IMR-90 (cell line): ENCODE results near the gene SNRPB. TPM values are rescaled to one million over a fixed set of nuclear protein-coding genes. Genes with fewer than 3 reads are reported as not detected.

Source experiments
- ATAC-seq: fragments of 200-7000 bp; cut with Tn5 transposase; 2 replicates; pipeline ENCODE4 v1.9.1; 2020; ENCODE audit warnings: low read depth, mild to moderate bottlenecking, moderate library complexity
- BruUV-seq: library from RNA; stranded (reverse); fragments of 400-500 nt; replicated peaks from 2 replicates; lab custom pipeline; 2021; lab: Mats Ljungman, UMichigan
- CTCF ChIA-PET: fragments of 300-600 bp; formaldehyde crosslinking; extraction: SDS; loops from one replicate; lab custom pipeline; 2021; ENCODE audit warnings: antibody characterized with exemption; lab: Yijun Ruan, JAX
- POLR2A ChIA-PET: fragments of 300-600 bp; sonication (Branson Sonifier 250); formaldehyde crosslinking; loops from one replicate; lab custom pipeline; 2022; ENCODE audit warnings: antibody characterized with exemption; ENCODE audit not compliant: unreplicated experiment; lab: Charles Lee
- DNase-seq: peaks from one replicate; pipeline ENCODE4 v3.0.0; 2013
- H2AFZ ChIP-seq: replicated peaks from 2 replicates; pipeline ENCODE3; 2013; ENCODE audit warnings: low read length, mild to moderate bottlenecking; ENCODE audit not compliant: poor library complexity
- H2AK5ac ChIP-seq: 2 replicates; pipeline ENCODE4 v1.6.1; 2013; ENCODE audit warnings: low read depth, low read length, inconsistent platforms
- H2AK9ac ChIP-seq: replicated peaks from 2 replicates; pipeline ENCODE3; 2013; ENCODE audit warnings: mild to moderate bottlenecking, low read depth, low read length, moderate library complexity; ENCODE audit not compliant: poor library complexity
- H2BK120ac ChIP-seq: 2 replicates; pipeline ENCODE4 v1.6.1; 2013; ENCODE audit warnings: low read depth, low read length, inconsistent platforms
- H2BK15ac ChIP-seq: 3 replicates; pipeline ENCODE4 v1.6.1; 2013; ENCODE audit warnings: low read depth, low read length, inconsistent platforms
- H2BK20ac ChIP-seq: 2 replicates; pipeline ENCODE4 v1.6.1; 2013; ENCODE audit warnings: low read depth, mild to moderate bottlenecking, inconsistent platforms, low read length, moderate library complexity
- H2BK5ac ChIP-seq: 2 replicates; pipeline ENCODE4 v1.6.1; 2013; ENCODE audit warnings: mild to moderate bottlenecking, low read depth, low read length, inconsistent platforms; ENCODE audit not compliant: poor library complexity, severe bottlenecking
- H3K14ac ChIP-seq: replicated peaks from 2 replicates; pipeline ENCODE4 v1.6.1; 2013; ENCODE audit warnings: low read depth, low read length, inconsistent platforms
- H3K18ac ChIP-seq: 2 replicates; pipeline ENCODE4 v1.6.1; 2013; ENCODE audit warnings: low read depth, low read length, control low read depth
- H3K23ac ChIP-seq: 2 replicates; pipeline ENCODE4 v1.6.1; 2013; ENCODE audit warnings: low read depth, low read length, inconsistent platforms
- H3K27ac ChIP-seq: 2 replicates; pipeline ENCODE4 v1.5.1; 2013; ENCODE audit warnings: mild to moderate bottlenecking, control low read depth, low read length; ENCODE audit not compliant: insufficient read depth
- H3K27me3 ChIP-seq: 2 replicates; pipeline ENCODE4 v1.6.1; 2013; ENCODE audit warnings: low read length; ENCODE audit not compliant: control insufficient read depth, insufficient read depth
- H3K36me3 ChIP-seq: 2 replicates; pipeline ENCODE4 v1.6.1; 2013; ENCODE audit warnings: low read length, mixed read lengths; ENCODE audit not compliant: control insufficient read depth, insufficient read depth
- H3K4ac ChIP-seq: 2 replicates; pipeline ENCODE4 v1.6.1; 2013; ENCODE audit warnings: low read depth, low read length, inconsistent platforms
- H3K4me1 ChIP-seq: 2 replicates; pipeline ENCODE4 v1.6.1; 2013; ENCODE audit warnings: low read length, mixed read lengths; ENCODE audit not compliant: control insufficient read depth, insufficient read depth
- H3K4me2 ChIP-seq: 2 replicates; pipeline ENCODE4 v1.6.1; 2013; ENCODE audit warnings: low read depth, mild to moderate bottlenecking, control low read depth, low read length, moderate library complexity
- H3K4me3 ChIP-seq: 2 replicates; pipeline ENCODE4 v1.5.1; 2013; ENCODE audit warnings: low read depth, mild to moderate bottlenecking, control low read depth, low read length, moderate library complexity; ENCODE audit not compliant: insufficient read depth
- H3K56ac ChIP-seq: 2 replicates; pipeline ENCODE4 v1.6.1; 2013; ENCODE audit warnings: low read length, inconsistent platforms; ENCODE audit not compliant: insufficient read depth; ENCODE audit errors: extremely low read depth
- H3K79me1 ChIP-seq, 2 experiments: 2 replicates each; pipeline ENCODE4 v1.6.1; 2013; ENCODE audit warnings: low read length in 2 of 2, inconsistent platforms in 1 of 2, low read depth in 1 of 2
- H3K9ac ChIP-seq: 2 replicates; pipeline ENCODE4 v1.6.1; 2013; ENCODE audit warnings: low read depth, low read length, control low read depth
- H3K9me1 ChIP-seq: 2 replicates; pipeline ENCODE4 v1.6.1; 2013; ENCODE audit warnings: low read length, inconsistent platforms; ENCODE audit not compliant: insufficient read depth
- H3K9me3 ChIP-seq: 2 replicates; pipeline ENCODE4 v1.6.1; 2013; ENCODE audit warnings: low read length; ENCODE audit not compliant: control insufficient read depth, insufficient read depth
- H4K20me1 ChIP-seq: 2 replicates; pipeline ENCODE4 v1.6.1; 2013; ENCODE audit warnings: low read length, inconsistent platforms; ENCODE audit not compliant: insufficient read depth
- H4K5ac ChIP-seq: 2 replicates; pipeline ENCODE4 v1.6.1; 2013; ENCODE audit warnings: mild to moderate bottlenecking, low read depth, low read length, control low read depth
- H4K8ac ChIP-seq, 2 experiments: 2 replicates each; pipeline ENCODE4 v1.6.1; 2013; ENCODE audit warnings: low read depth in 2 of 2, low read length in 2 of 2, control low read depth in 1 of 2, inconsistent platforms in 1 of 2
- H4K91ac ChIP-seq: 2 replicates; pipeline ENCODE4 v1.6.1; 2013; ENCODE audit warnings: low read depth, low read length, inconsistent platforms; ENCODE audit not compliant: insufficient read depth
- BHLHE40 ChIP-seq: fragments of 150-350 bp; IDR thresholded peaks from 2 replicates; pipeline ENCODE4 v1.6.1; 2016; ENCODE audit warnings: mild to moderate bottlenecking, low read depth, low read length
- CEBPB ChIP-seq: IDR thresholded peaks from 2 replicates; pipeline ENCODE4 v1.6.1; 2012; ENCODE audit warnings: low read depth, low read length, improper control_type of control experiment
- CHD1 ChIP-seq: IDR thresholded peaks from 2 replicates; pipeline ENCODE4 v1.6.1; 2012; ENCODE audit warnings: low read depth, low read length, improper control_type of control experiment
- CTCF ChIP-seq: conservative IDR thresholded peaks from 2 replicates; pipeline ENCODE4 v1.5.1; 2012; ENCODE audit warnings: mild to moderate bottlenecking, low read depth, low read length, improper control_type of control experiment
- FOS ChIP-seq: fragments of 150-350 bp; IDR thresholded peaks from 2 replicates; pipeline ENCODE4 v1.6.1; 2016; ENCODE audit warnings: low read depth, low read length
- MAFK ChIP-seq: IDR thresholded peaks from 2 replicates; pipeline ENCODE4 v1.6.1; 2012; ENCODE audit warnings: low read depth, low read length, improper control_type of control experiment
- MAZ ChIP-seq: IDR thresholded peaks from 2 replicates; pipeline ENCODE4 v1.6.1; 2012; ENCODE audit warnings: low read depth, mild to moderate bottlenecking, low read length, improper control_type of control experiment, moderate library complexity, borderline replicate concordance
- MXI1 ChIP-seq: IDR thresholded peaks from 2 replicates; pipeline ENCODE4 v1.6.1; 2012; ENCODE audit warnings: low read depth, mild to moderate bottlenecking, low read length, moderate library complexity, borderline replicate concordance
- NFE2L2 ChIP-seq: fragments of 150-350 bp; IDR thresholded peaks from 2 replicates; pipeline ENCODE4 v1.6.1; 2016; ENCODE audit warnings: low read depth, mild to moderate bottlenecking, low read length
- POLR2A ChIP-seq: IDR thresholded peaks from 2 replicates; pipeline ENCODE4 v1.6.1; 2012; ENCODE audit warnings: mild to moderate bottlenecking, low read depth, low read length
- RAD21 ChIP-seq: IDR thresholded peaks from 2 replicates; pipeline ENCODE4 v1.6.1; 2012; ENCODE audit warnings: low read length, improper control_type of control experiment
- RCOR1 ChIP-seq: IDR thresholded peaks from 2 replicates; pipeline ENCODE4 v1.6.1; 2012; ENCODE audit warnings: mild to moderate bottlenecking, low read length, improper control_type of control experiment; ENCODE audit not compliant: insufficient replicate concordance
- RFX5 ChIP-seq: IDR thresholded peaks from 2 replicates; pipeline ENCODE4 v1.8.0; 2012; ENCODE audit warnings: low read depth, mild to moderate bottlenecking, low read length, moderate library complexity
- SMC3 ChIP-seq: fragments of 150-350 bp; IDR thresholded peaks from 2 replicates; pipeline ENCODE4 v1.6.1; 2016; ENCODE audit warnings: low read depth, mild to moderate bottlenecking, antibody characterized with exemption, low read length, moderate library complexity
- USF2 ChIP-seq: fragments of 150-350 bp; IDR thresholded peaks from 2 replicates; pipeline ENCODE4 v1.6.1; 2017; ENCODE audit warnings: mild to moderate bottlenecking, antibody characterized with exemption, low read length, low read depth
- WGBS, 2 experiments: methylation state at CpG; one replicate each; pipeline versions ENCODE4 v1.1.5 to v1.1.7; 2013; ENCODE audit warnings: missing lambda C conversion rate in 2 of 2; ENCODE audit not compliant: insufficient read length in 1 of 2; ENCODE audit errors: extremely low coverage in 2 of 2; 5-methylcytosine and 5-hydroxymethylcytosine counted together
- dilution Hi-C: fragments of 300-500 bp; cut with HindIII; formaldehyde crosslinking; loops from one replicate; pipeline ENCODE4 v1.14.3; 2018; ENCODE audit warnings: low sequenced_read_pairs; ENCODE audit not compliant: unreplicated experiment
- in situ Hi-C: fragments of 300-500 bp; cut with MboI; formaldehyde crosslinking; loops from 3 replicates; pipeline ENCODE4 v1.14.3; 2019; ENCODE audit warnings: low sequenced_read_pairs, inconsistent platforms, mixed read lengths
- intact Hi-C: fragments of 100-400 bp; cut with micrococcal nuclease; formaldehyde crosslinking; loops from 2 replicates; pipeline ENCODE4 v1.10.0; 2022
- polyA plus RNA-seq, 3 experiments: library from polyadenylated mRNA; depleted of rRNA; stranded (reverse); fragments of >200 nt; gene quantifications; 2 replicates each; pipeline ENCODE4 v1.2.3, GENCODE V29; 2012; ENCODE audit warnings: low replicate concordance in 1 of 3
- total RNA-seq: library from RNA; depleted of rRNA; stranded (reverse); fragments of >200 nt; gene quantifications from 2 replicates; pipeline ENCODE4 v1.2.3, GENCODE V29; 2012
- TF ChIP-seq, protein P1 (sequence below): fragments of 150-350 bp; IDR thresholded peaks from 2 replicates; pipeline ENCODE4 v1.6.1; 2016; ENCODE audit warnings: low read depth, mild to moderate bottlenecking, low read length, moderate library complexity, borderline replicate concordance

SNRPB gene
- total and polyA plus RNA-seq, 2 of the 4 experiments (the other 2 are of a cell fraction): 103 to 214 TPM

- peak overlapping the region; percentile 58; the same call in 1 of the 2 replicates for H3K4ac ChIP-seq
- no peak overlapping the region for H3K14ac ChIP-seq
- no peaks in the 10 kb centered on the region; the same call in 1 of the 2 replicates for H3K36me3 ChIP-seq
- H3K79me1 ChIP-seq: peaks cover 0 to 19% of the 10 kb centered on the region in 2 experiments; a peak in 2 of 4 replicates
- TF ChIP-seq CEBPB (no peak), RFX5 (no peak), CTCF (no peak), CHD1 (no peak), SMC3 (no peak), FOS (no peak), MAFK (no peak), MXI1 (no peak), MAZ (no peak), USF2 (no peak), BHLHE40 (no peak), RAD21 (no peak), POLR2A (no peak), RCOR1 (no peak), NFE2L2 (no peak)
- TF ChIP-seq, protein P1, sequence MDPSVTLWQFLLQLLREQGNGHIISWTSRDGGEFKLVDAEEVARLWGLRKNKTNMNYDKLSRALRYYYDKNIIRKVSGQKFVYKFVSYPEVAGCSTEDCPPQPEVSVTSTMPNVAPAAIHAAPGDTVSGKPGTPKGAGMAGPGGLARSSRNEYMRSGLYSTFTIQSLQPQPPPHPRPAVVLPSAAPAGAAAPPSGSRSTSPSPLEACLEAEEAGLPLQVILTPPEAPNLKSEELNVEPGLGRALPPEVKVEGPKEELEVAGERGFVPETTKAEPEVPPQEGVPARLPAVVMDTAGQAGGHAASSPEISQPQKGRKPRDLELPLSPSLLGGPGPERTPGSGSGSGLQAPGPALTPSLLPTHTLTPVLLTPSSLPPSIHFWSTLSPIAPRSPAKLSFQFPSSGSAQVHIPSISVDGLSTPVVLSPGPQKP: no peak
- WGBS, 2 experiments: 80% methylated on average over 1 of the region's 4 CpGs; no CpG with 5 or more reads in 1 of the 2 experiments
- no peaks in the 10 kb centered on the region for H4K20me1 ChIP-seq
- H3K56ac ChIP-seq: no peak overlapping the region
- intact Hi-C loops: no loop called here
- H4K91ac ChIP-seq: peak overlapping the region; percentile 65; the same call in 1 of the 2 replicates
- in situ Hi-C loops: loop anchor here (25.0 kb wide), 1 partner anchor 319 kb away; the partner anchor contains the start of genes PCED1A and VPS16
- no peak for ATAC-seq
- no peak overlapping the region for H2AFZ ChIP-seq
- H3K4me1 ChIP-seq: peaks cover 6% of the 10 kb centered on the region
- no TSS peak for BruUV-seq
- H3K4me3 ChIP-seq: no peak overlapping the region
- ChIA-PET POLR2A (no interaction called here), CTCF (no interaction called here)
- dilution Hi-C loops: no loop called here
- H2BK20ac ChIP-seq: peak overlapping the region; percentile 94; the same call in 1 of the 2 replicates
- peak overlapping the region in 1 of 2 experiments; percentile 16; a peak in 2 of 4 replicates for H4K8ac ChIP-seq
- H3K27ac ChIP-seq: peak overlapping the region; percentile 4; the same call in 1 of the 2 replicates
- H2AK5ac ChIP-seq: peak overlapping the region; percentile 66; the same call in 1 of the 2 replicates
- H2BK15ac ChIP-seq: no peak overlapping the region
- no peaks in the 10 kb centered on the region for H3K27me3 ChIP-seq
- H2BK120ac ChIP-seq: peak overlapping the region; percentile 43
- no peak for DNase-seq
- no peak overlapping the region for H3K9ac ChIP-seq
- peak overlapping the region; percentile 76 for H4K5ac ChIP-seq
- H2BK5ac ChIP-seq: peak overlapping the region; percentile 30
- H3K9me3 ChIP-seq: no peaks in the 10 kb centered on the region
- H3K18ac ChIP-seq: peak overlapping the region; percentile 12; the same call in 1 of the 2 replicates
- H3K23ac ChIP-seq: no peak overlapping the region
- H2AK9ac ChIP-seq: peak overlapping the region; percentile 9
- H3K9me1 ChIP-seq: peaks cover 24% of the 10 kb centered on the region
- no peak overlapping the region for H3K4me2 ChIP-seq
Observed at GRCh38 chr20:2518558-2518957, 48.0 kb upstream of the SNRPB start.
